H7 (cell line): ENCODE data around the gene RPS5. TPM values are rescaled to one million over a fixed set of nuclear protein-coding genes. Genes with fewer than 3 reads are reported as not detected.
A peak's percentile ranks its signal among the peaks of the same experiment; 100 is the strongest.
"Not testable (repeated sequence)": the region's sequence is repeated elsewhere in the genome, so short reads cannot be mapped to it uniquely, and the experiment has no call there.

Experiments
- DNase-seq: peaks from one replicate; pipeline ENCODE4 v3.0.0; 2012
- H3K27me3 ChIP-seq: 2 replicates; pipeline ENCODE4 v1.6.0; 2011; ENCODE audit warnings: mild to moderate bottlenecking, low read length; ENCODE audit not compliant: control insufficient read depth, insufficient read depth
- H3K36me3 ChIP-seq: replicated peaks from 2 replicates; pipeline ENCODE4 v1.5.1; 2011; ENCODE audit warnings: low read length; ENCODE audit not compliant: control insufficient read depth, insufficient read depth
- H3K4me3 ChIP-seq: 2 replicates; pipeline ENCODE4 v1.5.1; 2011; ENCODE audit warnings: low read depth, mild to moderate bottlenecking, control low read depth, low read length, moderate library complexity; ENCODE audit not compliant: insufficient read depth
- total RNA-seq: library from RNA; depleted of rRNA; stranded (reverse); fragments of >200 nt; shearing (Covaris generic); gene quantifications from 2 replicates; pipeline ENCODE4 v1.2.3, GENCODE V29; 2014

RPS5 gene
- total RNA-seq, 1 experiment from 2014 or later: 2,937 TPM

GRCh38 chr19:58368561-58369360 lies 18.3 kb upstream of the RPS5 start:
- no peaks in the 10 kb centered on the region for H3K27me3 ChIP-seq
- no peak overlapping the region for H3K4me3 ChIP-seq
- H3K36me3 ChIP-seq: no peaks in the 10 kb centered on the region
- peak; percentile 73 for DNase-seq

GRCh38 chr19:58372311-58373133 lies 14.5 kb upstream of the RPS5 start:
- Histone ChIP-seq H3K4me3 (no peak overlapping the region), H3K27me3 (no peaks in the 10 kb centered on the region), H3K36me3 (no peaks in the 10 kb centered on the region)
- peak; percentile 66 for DNase-seq

GRCh38 chr19:58374200-58374599 lies 12.9 kb upstream of the RPS5 start:
- H3K4me3 ChIP-seq: no peak overlapping the region
- H3K27me3 ChIP-seq: no peaks in the 10 kb centered on the region
- DNase-seq: no peak
- no peaks in the 10 kb centered on the region for H3K36me3 ChIP-seq

GRCh38 chr19:58376724-58377123 lies 10.3 kb upstream of the RPS5 start:
- DNase-seq, H3K4me3 ChIP-seq, H3K36me3 ChIP-seq, H3K27me3 ChIP-seq: not testable (repeated sequence)

- Histone ChIP-seq H3K4me3 (no peak overlapping the region), H3K36me3 (no peaks in the 10 kb centered on the region), H3K27me3 (no peaks in the 10 kb centered on the region)
- no peak for DNase-seq
Observed at GRCh38 chr19:58379246-58379645, 7.8 kb upstream of the RPS5 start.

GRCh38 chr19:58380037-58380661 lies 6.9 kb upstream of the RPS5 start:
- no peaks in the 10 kb centered on the region for H3K36me3 ChIP-seq
- DNase-seq: no peak
- H3K27me3 ChIP-seq: no peaks in the 10 kb centered on the region
- H3K4me3 ChIP-seq: peak overlapping the region; percentile 74

GRCh38 chr19:58380662-58381459 lies 6.2 kb upstream of the RPS5 start, which contains the start of gene ZNF837:
Gene ZNF837, minus strand, starts transcription at chr19:58381030. Its CDS starts 11,698 bp downstream, at chr19:58369332.
- H3K4me3 ChIP-seq: peak within 1 kb of the TSS; percentile 74
- H3K36me3 ChIP-seq: no peaks in the 10 kb centered on the region
- H3K27me3 ChIP-seq: no peaks in the 10 kb centered on the region
- DNase-seq: peak; percentile 97

GRCh38 chr19:58381460-58382212 lies 5.4 kb upstream of the RPS5 start:
- Histone ChIP-seq H3K36me3 (no peaks in the 10 kb centered on the region), H3K27me3 (no peaks in the 10 kb centered on the region), H3K4me3 (peak overlapping the region; percentile 74)
- DNase-seq: no peak

GRCh38 chr19:58382997-58383603 lies 4.0 kb upstream of the RPS5 start:
- Histone ChIP-seq H3K36me3 (peaks cover 2% of the 10 kb centered on the region), H3K27me3 (no peaks in the 10 kb centered on the region), H3K4me3 (no peak overlapping the region)
- DNase-seq: no peak

- H3K4me3 ChIP-seq: peak overlapping the region; percentile 85; the same call in 1 of the 2 replicates
- DNase-seq: no peak
Observed at GRCh38 chr19:58385313-58385890, 1.7 kb upstream of the RPS5 start.

GRCh38 chr19:58385891-58386575 lies 1.0 kb upstream of the RPS5 start:
- peaks cover 13% of the 10 kb centered on the region for H3K36me3 ChIP-seq
- H3K27me3 ChIP-seq: no peaks in the 10 kb centered on the region
- DNase-seq: peak; percentile 72
- H3K4me3 ChIP-seq: peak overlapping the region; percentile 85

More at GRCh38 chr19:58385313-58385890, 1.7 kb upstream of the RPS5 start:
- Histone ChIP-seq H3K27me3 (no peaks in the 10 kb centered on the region), H3K36me3 (peaks cover 9% of the 10 kb centered on the region)

- Histone ChIP-seq H3K36me3 (peaks cover 17% of the 10 kb centered on the region), H3K27me3 (no peaks in the 10 kb centered on the region), H3K4me3 (peak overlapping the region; percentile 85)
- no peak for DNase-seq
Observed at GRCh38 chr19:58387338-58388174, 487 bp downstream of the RPS5 start.
